Measurements from ENCODE around the gene RNF115. TPM values are rescaled to one million over a fixed set of nuclear protein-coding genes. Genes with fewer than 3 reads are reported as not detected.

RNF115 gene
- total and polyA plus RNA-seq, 2 of the 13 experiments (the other 11 are each of a cell fraction or from before 2014, with no cell fraction given) = 6.0 to 10.1 TPM

GRCh38 chr1:145707183-145707867 is 116.6 kb downstream of the RNF115 start, which contains the start of gene PDZK1 (continued):
- TF ChIP-seq MAX (IDR thresholded peaks at IDR 0.05) (peak; percentile 61), ZBTB2 (CRISPR knock-in tag; IDR thresholded peaks at IDR 0.05; ENCODE audit: low read depth) (no peak), UBTF (CRISPR knock-in tag; IDR thresholded peaks at IDR 0.05) (peak; percentile 43; the same call in 1 of the 2 replicates), RFXAP (CRISPR knock-in tag; IDR thresholded peaks at IDR 0.05; ENCODE audit: borderline replicate concordance) (0 out of 2 replicates have a peak, but pooled peaks have one; percentile 47), CENPT (CRISPR knock-in tag; IDR thresholded peaks at IDR 0.05; ENCODE audit: low read depth) (no peak), WIZ (CRISPR knock-in tag; IDR thresholded peaks at IDR 0.05) (no peak), TOPORS (CRISPR knock-in tag; IDR thresholded peaks at IDR 0.05) (no peak), ZNF792 (CRISPR knock-in tag; IDR thresholded peaks at IDR 0.05) (peak; percentile 66; the same call in 1 of the 2 replicates), BHLHE40 (IDR thresholded peaks at IDR 0.05; ENCODE audit: low read length) (no peak), POLR2A (IDR thresholded peaks at IDR 0.05; ENCODE audit: insufficient read depth in 1 of 2, low read depth in 2 of 2, low read length in 2 of 2) (peak; percentile 14 to 55; a peak in 2 of 4 replicates), HINFP (CRISPR knock-in tag; IDR thresholded peaks at IDR 0.05; ENCODE audit: low read depth) (no peak), NR2F1 (CRISPR knock-in tag; IDR thresholded peaks at IDR 0.05) (no peak), ATAD3A (CRISPR knock-in tag; IDR thresholded peaks at IDR 0.05) (no peak), PREB (CRISPR knock-in tag; IDR thresholded peaks at IDR 0.05) (no peak), CSRNP1 (CRISPR knock-in tag; IDR thresholded peaks at IDR 0.05) (0 out of 2 replicates have a peak, but pooled peaks have one; percentile 20), ARID2 (CRISPR knock-in tag; IDR thresholded peaks at IDR 0.05; ENCODE audit: borderline replicate concordance) (no peak), PHF20 (CRISPR knock-in tag; IDR thresholded peaks at IDR 0.05) (peak; percentile 43; the same call in 1 of the 2 replicates), MYPOP (CRISPR knock-in tag; IDR thresholded peaks at IDR 0.05) (no peak), ZNF724P (CRISPR knock-in tag; IDR thresholded peaks at IDR 0.05; ENCODE audit: borderline replicate concordance) (no peak), TAF1 (CRISPR knock-in tag; IDR thresholded peaks at IDR 0.05) (peak; percentile 37; the same call in 1 of the 2 replicates)

Measured in HepG2 (cell line).